Psoas muscle (tissue), 8 donors: Measurements from ENCODE around the gene TLR6. TPM values are rescaled to one million over a fixed set of nuclear protein-coding genes. Genes with fewer than 3 reads are reported as not detected.

Experiments
- ATAC-seq, 4 donors: fragments of 200-7000 bp; cut with Tn5 transposase; one replicate each; pipeline ENCODE4 v1.9.1; 2020; ENCODE audit warnings: moderate library complexity in 3 of 4, mild to moderate bottlenecking in 2 of 4
- DNase-seq, 2 donors: peaks; one replicate each; pipeline ENCODE4 v3.0.0-alpha.2; 2020
- H3K27ac ChIP-seq: fragments of 200-600 bp; one replicate; pipeline ENCODE4 v1.8.0; 2022
- H3K27me3 ChIP-seq, 3 donors: fragments of 200-600 bp in 1 of 3; one replicate each; pipeline versions ENCODE4 v1.6.1 to v1.8.0; 2013 to 2022; ENCODE audit warnings: low read length in 2 of 3, mild to moderate bottlenecking in 2 of 3, moderate library complexity in 1 of 3; ENCODE audit not compliant: insufficient read depth in 3 of 3
- H3K36me3 ChIP-seq, 2 donors: fragments of 200-600 bp in 1 of 2; one replicate each; pipeline versions ENCODE4 v1.6.1 to v1.8.0; 2013 to 2022; ENCODE audit warnings: low read depth in 1 of 2, mild to moderate bottlenecking in 1 of 2, moderate library complexity in 1 of 2; ENCODE audit not compliant: insufficient read depth in 1 of 2
- H3K4me1 ChIP-seq: fragments of 200-600 bp; one replicate; pipeline ENCODE4 v1.8.0; 2022
- H3K4me3 ChIP-seq: fragments of 200-600 bp; one replicate; pipeline ENCODE4 v1.8.0; 2022; ENCODE audit warnings: mild to moderate bottlenecking
- H3K9me3 ChIP-seq: fragments of 200-600 bp; one replicate; pipeline ENCODE4 v1.8.0; 2022
- WGBS, 3 donors: extraction: QIAGEN DNeasy Blood & Tissue Kit; methylation state at CpG; one replicate each; pipeline versions ENCODE4 v1.1.6 to v1.1.7; 2013; 5-methylcytosine and 5-hydroxymethylcytosine counted together
- intact Hi-C, 2 donors: fragments of 100-400 bp; cut with DNase I; formaldehyde crosslinking; loops; one replicate each; pipeline versions ENCODE4 v1.11.0 to v1.14.2; 2022
- polyA plus RNA-seq, 3 donors: library from polyadenylated mRNA; stranded (reverse); fragments of 200-250 nt; gene quantifications; one replicate each; pipeline ENCODE4 v1.2.3, GENCODE V29; 2013
- total RNA-seq, 4 donors: library from RNA; stranded (reverse); fragmentation: NEBNext Ultra II Directional in 2 of 4; extraction: Animal tissue kit (Norgen Biotek cat#: 25700) in 2 of 4; gene quantifications; one replicate each; pipeline versions ENCODE4 v1.2.1 to v1.2.4, GENCODE V29; 2021 to 2023
- TF ChIP-seq, protein P1 (sequence below): fragments of 200-600 bp; IDR thresholded peaks from one replicate; pipeline ENCODE4 v1.8.0; 2022; ENCODE audit warnings: antibody characterized with exemption
- donor health status: healthy with polysubstance abuse.
- donor health status: DM: no; HTN: no; CAD: no; lungs with moderate emphysema.
- donor health status: Bipolar disorder and iron deficiency.
- donor health status: healthy.
- donor health status: DM: yes; HTN: yes; CAD: no.
- donor health status: DM: no; HTN: no; CAD: no.
- donor health status: DM: no; HTN: no; CAD: no.
- donor health status: DM: yes; HTN: yes; CAD: no.

TLR6 gene
- total and polyA plus RNA-seq, 7 donors, result 0.12 to 1.3 (median 0.79) TPM

DNA sequence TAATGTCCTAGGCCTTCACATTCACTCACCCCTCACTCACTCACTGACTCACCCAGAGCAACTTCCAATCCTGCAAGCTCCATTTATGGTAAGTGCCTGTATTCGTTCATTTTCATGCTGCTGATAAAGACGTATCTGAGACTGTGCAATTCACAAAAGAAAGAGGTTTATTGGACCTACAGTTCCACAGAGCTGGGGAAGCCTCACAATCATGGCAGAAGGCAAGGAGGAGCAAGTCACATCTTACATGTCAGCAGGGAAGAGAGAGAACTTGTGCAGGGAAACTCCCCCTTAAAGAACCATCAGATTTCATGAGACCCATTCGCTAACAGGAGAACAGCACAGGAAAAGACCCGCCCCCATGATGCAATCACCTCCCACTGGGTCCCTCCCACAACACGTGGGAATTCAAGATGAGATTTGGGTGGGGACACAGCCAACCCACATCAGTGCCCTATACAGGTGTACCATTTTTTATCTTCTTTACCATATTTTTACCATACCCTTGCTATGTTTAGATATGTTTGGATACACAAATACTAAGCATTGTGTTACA, 33.8 kb downstream of the TLR6 start:
- no peak for ATAC-seq
- Histone ChIP-seq H3K9me3 (no peaks in the 10 kb centered on the region), H3K36me3 (no peaks in the 10 kb centered on the region), H3K27ac (no peak overlapping the region), H3K4me1 (no peaks in the 10 kb centered on the region), H3K4me3 (no peak overlapping the region), H3K27me3 (peaks cover 0 to 3% (median 0%) of the 10 kb centered on the region in 3 donors)
- intact Hi-C loops, result no loop called here
- TF ChIP-seq, protein P1, sequence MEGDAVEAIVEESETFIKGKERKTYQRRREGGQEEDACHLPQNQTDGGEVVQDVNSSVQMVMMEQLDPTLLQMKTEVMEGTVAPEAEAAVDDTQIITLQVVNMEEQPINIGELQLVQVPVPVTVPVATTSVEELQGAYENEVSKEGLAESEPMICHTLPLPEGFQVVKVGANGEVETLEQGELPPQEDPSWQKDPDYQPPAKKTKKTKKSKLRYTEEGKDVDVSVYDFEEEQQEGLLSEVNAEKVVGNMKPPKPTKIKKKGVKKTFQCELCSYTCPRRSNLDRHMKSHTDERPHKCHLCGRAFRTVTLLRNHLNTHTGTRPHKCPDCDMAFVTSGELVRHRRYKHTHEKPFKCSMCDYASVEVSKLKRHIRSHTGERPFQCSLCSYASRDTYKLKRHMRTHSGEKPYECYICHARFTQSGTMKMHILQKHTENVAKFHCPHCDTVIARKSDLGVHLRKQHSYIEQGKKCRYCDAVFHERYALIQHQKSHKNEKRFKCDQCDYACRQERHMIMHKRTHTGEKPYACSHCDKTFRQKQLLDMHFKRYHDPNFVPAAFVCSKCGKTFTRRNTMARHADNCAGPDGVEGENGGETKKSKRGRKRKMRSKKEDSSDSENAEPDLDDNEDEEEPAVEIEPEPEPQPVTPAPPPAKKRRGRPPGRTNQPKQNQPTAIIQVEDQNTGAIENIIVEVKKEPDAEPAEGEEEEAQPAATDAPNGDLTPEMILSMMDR, result no peak
- WGBS, 3 donors, result 80 to 87% (median 81%) methylated on average over 5 of the region's 5 CpGs
- no peak for DNase-seq

DNA sequence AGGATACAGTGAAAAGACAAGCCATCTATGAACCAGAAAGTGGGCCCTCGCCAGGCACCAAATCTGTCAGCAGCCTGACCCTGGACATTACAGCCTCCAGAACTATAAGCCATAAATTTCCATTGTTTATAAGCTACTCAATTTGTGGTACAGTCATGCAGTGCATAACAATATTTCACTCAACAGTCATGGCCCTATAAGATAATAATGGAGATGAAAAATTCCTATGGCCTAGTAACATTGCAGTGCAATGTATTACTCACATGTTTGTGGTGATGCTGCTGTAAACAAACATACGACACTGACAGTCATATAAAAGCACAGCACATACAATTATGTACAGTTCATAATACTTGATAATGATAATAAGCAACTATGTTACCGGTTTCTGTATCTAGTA, 34.9 kb downstream of the TLR6 start:
- H3K4me1 ChIP-seq, result no peaks in the 10 kb centered on the region
- H3K27ac ChIP-seq, result no peak overlapping the region
- WGBS, 3 donors, result 88 to 96% (median 95%) methylated on average over 3 of the region's 3 CpGs
- no peak for DNase-seq
- H3K27me3 ChIP-seq, result peaks cover 0 to 3% (median 0%) of the 10 kb centered on the region in 3 donors
- no peaks in the 10 kb centered on the region for H3K9me3 ChIP-seq
- intact Hi-C loops, result no loop called here
- TF ChIP-seq, protein P1, result no peak
- H3K36me3 ChIP-seq, result no peaks in the 10 kb centered on the region
- ATAC-seq, result no peak
- H3K4me3 ChIP-seq, result no peak overlapping the region

DNA sequence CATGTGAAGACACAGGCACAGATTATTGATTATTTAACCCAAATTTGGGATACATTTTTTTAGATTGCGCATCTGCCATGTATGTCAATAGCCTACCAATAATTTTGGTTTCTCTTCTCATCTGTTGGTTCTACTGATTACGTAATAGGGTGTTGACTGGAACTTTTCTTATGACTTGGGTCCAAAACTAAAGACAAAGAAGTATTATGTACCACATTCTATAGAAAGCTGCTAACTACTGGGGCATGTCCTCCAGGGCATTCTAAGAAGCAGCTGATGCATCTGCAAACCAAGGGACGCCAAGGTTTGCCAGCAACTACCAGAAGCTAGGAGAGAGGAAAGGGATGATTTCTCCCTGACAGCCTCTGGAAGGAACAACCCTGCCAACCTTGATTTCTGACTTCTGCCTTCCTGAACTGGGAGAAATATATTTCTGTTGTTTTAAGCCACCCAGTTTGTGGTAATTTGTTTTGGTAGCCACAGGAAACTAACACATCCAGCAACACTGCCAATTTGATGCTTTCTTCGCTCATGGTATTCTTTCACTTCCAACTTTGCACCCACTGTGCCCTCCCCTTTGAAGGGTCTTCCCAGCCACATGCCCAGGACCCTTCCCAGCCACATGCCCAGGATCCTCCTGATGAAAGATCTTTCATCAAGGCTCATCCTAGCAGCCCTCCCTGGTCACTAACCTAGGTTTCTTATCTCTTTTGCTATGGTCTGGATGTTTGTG, 36.1 kb downstream of the TLR6 start:
- intact Hi-C loops, result no loop called here
- H3K4me1 ChIP-seq, result no peaks in the 10 kb centered on the region
- H3K36me3 ChIP-seq, result no peaks in the 10 kb centered on the region
- DNase-seq (no peak), ATAC-seq (no peak)
- WGBS, 3 donors, result 74 to 76% (median 75%) methylated on average over 4 of the region's 4 CpGs
- H3K27ac ChIP-seq, result no peak overlapping the region
- H3K4me3 ChIP-seq, result no peak overlapping the region
- peaks cover 0 to 3% (median 0%) of the 10 kb centered on the region in 3 donors for H3K27me3 ChIP-seq
- no peaks in the 10 kb centered on the region for H3K9me3 ChIP-seq
- TF ChIP-seq, protein P1, result no peak

DNA sequence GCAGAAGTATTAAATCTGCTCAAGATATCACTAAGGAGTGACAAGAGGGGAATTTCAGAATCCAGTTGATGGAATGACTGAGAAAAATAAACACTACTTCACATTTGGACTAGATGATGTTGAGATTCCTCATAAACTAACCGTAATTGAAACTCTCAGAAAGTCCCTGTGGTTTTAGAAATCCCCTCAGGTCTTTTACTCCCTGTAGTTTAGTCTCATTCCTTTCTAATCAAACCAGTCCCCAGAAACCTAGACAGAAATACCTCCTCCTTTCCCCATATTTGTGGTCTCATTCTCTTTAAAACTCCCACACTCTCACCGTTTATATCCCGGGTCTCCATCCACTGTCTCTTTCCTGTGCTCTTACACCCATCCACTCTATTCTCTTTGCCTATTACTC, 37.0 kb downstream of the TLR6 start:
- ATAC-seq, result no peak
- peaks cover 0 to 3% (median 0%) of the 10 kb centered on the region in 3 donors for H3K27me3 ChIP-seq
- TF ChIP-seq, protein P1, result no peak
- no peaks in the 10 kb centered on the region for H3K9me3 ChIP-seq
- 70 to 87% (median 83%) methylated on average over 3 of the region's 3 CpGs for WGBS, 3 donors
- H3K4me3 ChIP-seq, result no peak overlapping the region
- intact Hi-C loops, result no loop called here
- no peaks in the 10 kb centered on the region for H3K4me1 ChIP-seq
- no peak for DNase-seq
- no peaks in the 10 kb centered on the region for H3K36me3 ChIP-seq
- no peak overlapping the region for H3K27ac ChIP-seq
